NCI-H2196 (cell line): ENCODE data around the gene NPIPA8.
"Not testable (repeated sequence)": the region's sequence is repeated elsewhere in the genome, so short reads cannot be mapped to it uniquely, and the experiment has no call there.

Experiments
- DNase-seq: peaks from one replicate; lab custom pipeline; 2025; ENCODE audit not compliant: unreplicated experiment; lab: John Stamatoyannopoulos, UW

The NPIPA8 gene

GRCh38 chr16:18280319-18280718, 56.2 kb downstream of the NPIPA8 start:
- DNase-seq: not testable (repeated sequence)

GRCh38 chr16:18276756-18277155, 59.8 kb downstream of the NPIPA8 start:
- DNase-seq: not testable (repeated sequence)

GRCh38 chr16:18270171-18270570, 66.4 kb downstream of the NPIPA8 start:
- DNase-seq: not testable (repeated sequence)
